ENCODE results near the gene ZNF469. TPM values are rescaled to one million over a fixed set of nuclear protein-coding genes. Genes with fewer than 3 reads are reported as not detected.

ZNF469 gene
- total RNA-seq, 4 donors from 2014 or later = 0.24 to 0.55 (median 0.41) TPM

- 86% methylated on average over 13 of the region's 25 CpGs for WGBS
Observed at GRCh38 chr16:88348377-88349152, 34.2 kb upstream of the ZNF469 start.

GRCh38 chr16:88349153-88349902, 33.4 kb upstream of the ZNF469 start:
- Histone ChIP-seq H3K36me3 (no peaks in the 10 kb centered on the region), H3K4me1 (no peaks in the 10 kb centered on the region), H3K27me3 (no peaks in the 10 kb centered on the region), H3K9me3 (no peaks in the 10 kb centered on the region), H3K4me3 (no peak overlapping the region), H3K27ac (no peak overlapping the region)
- 79% methylated on average over 9 of the region's 12 CpGs for WGBS
- TF ChIP-seq, protein P1, sequence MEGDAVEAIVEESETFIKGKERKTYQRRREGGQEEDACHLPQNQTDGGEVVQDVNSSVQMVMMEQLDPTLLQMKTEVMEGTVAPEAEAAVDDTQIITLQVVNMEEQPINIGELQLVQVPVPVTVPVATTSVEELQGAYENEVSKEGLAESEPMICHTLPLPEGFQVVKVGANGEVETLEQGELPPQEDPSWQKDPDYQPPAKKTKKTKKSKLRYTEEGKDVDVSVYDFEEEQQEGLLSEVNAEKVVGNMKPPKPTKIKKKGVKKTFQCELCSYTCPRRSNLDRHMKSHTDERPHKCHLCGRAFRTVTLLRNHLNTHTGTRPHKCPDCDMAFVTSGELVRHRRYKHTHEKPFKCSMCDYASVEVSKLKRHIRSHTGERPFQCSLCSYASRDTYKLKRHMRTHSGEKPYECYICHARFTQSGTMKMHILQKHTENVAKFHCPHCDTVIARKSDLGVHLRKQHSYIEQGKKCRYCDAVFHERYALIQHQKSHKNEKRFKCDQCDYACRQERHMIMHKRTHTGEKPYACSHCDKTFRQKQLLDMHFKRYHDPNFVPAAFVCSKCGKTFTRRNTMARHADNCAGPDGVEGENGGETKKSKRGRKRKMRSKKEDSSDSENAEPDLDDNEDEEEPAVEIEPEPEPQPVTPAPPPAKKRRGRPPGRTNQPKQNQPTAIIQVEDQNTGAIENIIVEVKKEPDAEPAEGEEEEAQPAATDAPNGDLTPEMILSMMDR (IDR thresholded peaks at IDR 0.05) = no peak
- TF ChIP-seq POLR2A (IDR thresholded peaks at IDR 0.05) = no peak
- TF ChIP-seq POLR2AphosphoS5 (IDR thresholded peaks at IDR 0.05) = no peak
- no peak for TF ChIP-seq EP300 (IDR thresholded peaks at IDR 0.05)
- DNase-seq (ENCODE audit: low spot score in 2 of 2) = no peak

More at GRCh38 chr16:88348377-88349152, 34.2 kb upstream of the ZNF469 start:
- no peak for DNase-seq (ENCODE audit: low spot score in 2 of 2)
- no peaks in the 10 kb centered on the region for H3K36me3 ChIP-seq
- H3K27ac ChIP-seq = no peak overlapping the region
- H3K4me1 ChIP-seq = no peaks in the 10 kb centered on the region
- H3K27me3 ChIP-seq = no peaks in the 10 kb centered on the region
- no peak for TF ChIP-seq POLR2A (IDR thresholded peaks at IDR 0.05)
- TF ChIP-seq EP300 (IDR thresholded peaks at IDR 0.05) = no peak
- TF ChIP-seq, protein P1 (IDR thresholded peaks at IDR 0.05) = no peak
- no peak for TF ChIP-seq POLR2AphosphoS5 (IDR thresholded peaks at IDR 0.05)
- H3K9me3 ChIP-seq = no peaks in the 10 kb centered on the region
- H3K4me3 ChIP-seq = no peak overlapping the region

GRCh38 chr16:88349903-88350900, 32.6 kb upstream of the ZNF469 start:
- no peaks in the 10 kb centered on the region for H3K4me1 ChIP-seq
- WGBS = 81% methylated on average over 19 of the region's 32 CpGs
- H3K36me3 ChIP-seq = no peaks in the 10 kb centered on the region
- DNase-seq (ENCODE audit: low spot score in 2 of 2) = no peak
- H3K27me3 ChIP-seq = no peaks in the 10 kb centered on the region
- H3K4me3 ChIP-seq = no peak overlapping the region
- H3K27ac ChIP-seq = no peak overlapping the region
- no peaks in the 10 kb centered on the region for H3K9me3 ChIP-seq
- no peak for TF ChIP-seq POLR2AphosphoS5 (IDR thresholded peaks at IDR 0.05)
- TF ChIP-seq, protein P1 (IDR thresholded peaks at IDR 0.05) = no peak

DNA sequence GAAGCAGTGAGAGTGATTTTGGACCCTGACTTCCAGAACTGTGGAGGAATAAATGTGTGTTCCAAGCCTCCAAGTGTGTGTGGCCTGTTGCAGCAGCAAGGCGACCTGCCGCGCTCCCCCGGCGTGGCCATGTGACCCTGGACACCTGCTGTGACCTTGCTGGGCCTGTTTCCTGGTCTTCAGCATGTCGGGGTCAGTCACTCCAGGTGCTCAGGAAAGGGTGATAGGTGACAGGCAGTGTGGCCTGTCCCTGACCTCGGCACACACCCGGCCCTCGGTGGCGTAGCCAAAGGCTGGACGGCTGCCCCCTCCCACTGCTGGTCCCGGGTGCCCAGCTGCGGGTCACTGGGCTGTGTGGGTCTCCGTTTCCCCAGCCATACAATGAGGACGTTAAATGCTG, 31.8 kb upstream of the ZNF469 start:
- Histone ChIP-seq H3K4me3 (no peak overlapping the region), H3K27me3 (no peaks in the 10 kb centered on the region), H3K27ac (no peak overlapping the region), H3K9me3 (no peaks in the 10 kb centered on the region), H3K4me1 (no peaks in the 10 kb centered on the region), H3K36me3 (no peaks in the 10 kb centered on the region)
- 92% methylated on average over 5 of the region's 15 CpGs for WGBS
- TF ChIP-seq POLR2AphosphoS5 (IDR thresholded peaks at IDR 0.05) (no peak), EP300 (IDR thresholded peaks at IDR 0.05) (no peak), POLR2A (IDR thresholded peaks at IDR 0.05) (no peak)
- TF ChIP-seq, protein P1 (IDR thresholded peaks at IDR 0.05) = no peak
- no peak for DNase-seq (ENCODE audit: low spot score in 2 of 2)

Measured in suprapubic skin (tissue), 4 donors.